HepG2 (cell line): ENCODE results near the gene TBX15. TPM values are rescaled to one million over a fixed set of nuclear protein-coding genes. Genes with fewer than 3 reads are reported as not detected.

ENCODE experiments used
- ASH2L ChIP-seq: fragments of 300-600, 200-600 bp; sonication (generic); IDR thresholded peaks from 2 replicates; pipeline ENCODE4 v1.7.0; 2017; ENCODE audit warnings: low read depth, mild to moderate bottlenecking, moderate library complexity, mixed read lengths, low read length; ENCODE audit not compliant: insufficient read length
- HOXA9 ChIP-seq: sonication (generic); formaldehyde crosslinking; IDR thresholded peaks from 2 replicates; pipeline ENCODE4 v1.8.1; 2022; ENCODE audit warnings: missing genetic modification reagents, mild to moderate bottlenecking, moderate library complexity, borderline replicate concordance
- KDM6A ChIP-seq: IDR thresholded peaks from 2 replicates; pipeline ENCODE4 v1.6.1; 2016; ENCODE audit warnings: low read depth
- MAFK ChIP-seq, 2 experiments: IDR thresholded peaks in 1 of 2; conservative IDR thresholded peaks in 1 of 2; 2 replicates each; pipeline ENCODE4 v1.6.1; 2011; ENCODE audit warnings: improper control_type of control experiment in 2 of 2, low read length in 2 of 2
- MEIS1 ChIP-seq: sonication (generic); formaldehyde crosslinking; IDR thresholded peaks from 2 replicates; pipeline ENCODE4 v1.9.0; 2021; ENCODE audit warnings: mild to moderate bottlenecking, missing genetic modification reagents, moderate library complexity, borderline replicate concordance
- MIER2 ChIP-seq: IDR thresholded peaks from 2 replicates; pipeline ENCODE4 v1.6.1; 2016; ENCODE audit warnings: missing biosample characterization, missing genetic modification reagents
- NR2F6 ChIP-seq, 2 experiments: IDR thresholded peaks; 2 replicates each; pipeline ENCODE4 v1.6.1; 2016; ENCODE audit warnings: antibody characterized with exemption in 1 of 2, mild to moderate bottlenecking in 1 of 2
- POGZ ChIP-seq: sonication (generic); formaldehyde crosslinking; IDR thresholded peaks from 2 replicates; pipeline ENCODE4 v1.4.0; 2020; ENCODE audit warnings: mild to moderate bottlenecking, missing genetic modification reagents
- POLR2AphosphoS5 ChIP-seq: IDR thresholded peaks from 2 replicates; pipeline ENCODE4 v1.6.1; 2012; ENCODE audit warnings: low read depth, low read length
- PPARG ChIP-seq: conservative IDR thresholded peaks from 2 replicates; pipeline ENCODE4 v1.6.1; 2016; ENCODE audit warnings: missing biosample characterization, missing genetic modification reagents
- REPIN1 ChIP-seq: sonication (generic); formaldehyde crosslinking; IDR thresholded peaks from 2 replicates; pipeline ENCODE4 v1.8.0; 2022; ENCODE audit warnings: missing genetic modification reagents, low read depth, mild to moderate bottlenecking, borderline replicate concordance
- SOX6 ChIP-seq, 2 experiments: fragments of 450-650 bp in 1 of 2; sonication (generic) in 1 of 2; formaldehyde crosslinking in 1 of 2; IDR thresholded peaks; 2 replicates each; pipeline versions ENCODE4 v1.4.0 to v1.6.1; 2017 to 2020; ENCODE audit warnings: antibody characterized with exemption in 1 of 2, mild to moderate bottlenecking in 1 of 2, missing genetic modification reagents in 1 of 2
- WIZ ChIP-seq: sonication (generic); formaldehyde crosslinking; IDR thresholded peaks from 2 replicates; pipeline ENCODE4 v1.5.1; 2020; ENCODE audit warnings: mild to moderate bottlenecking, missing genetic modification reagents
- ZKSCAN8 ChIP-seq: IDR thresholded peaks from 2 replicates; pipeline ENCODE4 v1.6.1; 2016; ENCODE audit warnings: borderline replicate concordance, missing genetic modification reagents, missing compliant biosample characterization
- ZNF501 ChIP-seq: sonication (generic); formaldehyde crosslinking; IDR thresholded peaks from 2 replicates; pipeline ENCODE4 v1.5.1; 2020; ENCODE audit warnings: mild to moderate bottlenecking, moderate library complexity, missing genetic modification reagents
- ZNF557 ChIP-seq: sonication (generic); formaldehyde crosslinking; IDR thresholded peaks from 2 replicates; pipeline ENCODE4 v1.4.0; 2020; ENCODE audit warnings: missing genetic modification reagents
- ZNF670 ChIP-seq: sonication (generic); formaldehyde crosslinking; IDR thresholded peaks from 2 replicates; pipeline ENCODE4 v1.8.0; 2022; ENCODE audit warnings: mild to moderate bottlenecking, missing genetic modification reagents, borderline replicate concordance
- ZNF703 ChIP-seq: sonication (generic); formaldehyde crosslinking; IDR thresholded peaks from 2 replicates; pipeline ENCODE4 v1.5.1; 2020; ENCODE audit warnings: missing genetic modification reagents, mild to moderate bottlenecking, moderate library complexity, borderline replicate concordance
- ZNF709 ChIP-seq: sonication (generic); formaldehyde crosslinking; IDR thresholded peaks from 2 replicates; pipeline ENCODE4 v1.5.0; 2020; ENCODE audit warnings: mild to moderate bottlenecking, missing genetic modification reagents
- polyA plus RNA-seq, 8 experiments: library from polyadenylated mRNA; depleted of rRNA in 3 of 8; stranded (reverse) in 7 of 8; unstranded in 1 of 8; fragments of >200 nt; fragmentation: Illumina TruSeq in 4 of 8; extraction: Trizol in 4 of 8; gene quantifications; 2 replicates each; pipeline versions ENCODE4 v1.2.1 to v1.2.3, GENCODE V29; 2011 to 2016; ENCODE audit warnings: low read depth in 4 of 8, missing spikeins in 1 of 8, mixed read lengths in 1 of 8; ENCODE audit not compliant: insufficient read depth in 1 of 8
- total RNA-seq, 5 experiments: library from RNA; depleted of rRNA; stranded (reverse); fragments of >200 nt; fragmentation: Illumina TruSeq; extraction: Trizol; gene quantifications; 2 replicates each; pipeline ENCODE4 v1.2.3, GENCODE V29; 2016; ENCODE audit warnings: low read depth in 1 of 5
- TF ChIP-seq, protein P1 (sequence below): IDR thresholded peaks from 2 replicates; pipeline ENCODE4 v1.6.1; 2016; ENCODE audit warnings: missing biosample characterization, missing genetic modification reagents, low read depth
- TF ChIP-seq, protein P2 (sequence below): sonication (generic); formaldehyde crosslinking; IDR thresholded peaks from 2 replicates; pipeline ENCODE4 v1.5.1; 2020; ENCODE audit warnings: missing genetic modification reagents, mild to moderate bottlenecking, borderline replicate concordance
- TF ChIP-seq, protein P3 (sequence below): sonication (generic); formaldehyde crosslinking; IDR thresholded peaks from 2 replicates; pipeline ENCODE4 v1.5.0; 2020; ENCODE audit warnings: missing genetic modification reagents, mild to moderate bottlenecking, borderline replicate concordance
- TF ChIP-seq, protein P4 (sequence below): sonication (generic); formaldehyde crosslinking; IDR thresholded peaks from 2 replicates; pipeline ENCODE4 v1.8.1; 2023; ENCODE audit warnings: mild to moderate bottlenecking, missing genetic modification reagents

TBX15 gene
- total and polyA plus RNA-seq, 2 of the 13 experiments (the other 11 are each of a cell fraction or from before 2014, with no cell fraction given), result 0.42 to 1.9 TPM

DNA sequence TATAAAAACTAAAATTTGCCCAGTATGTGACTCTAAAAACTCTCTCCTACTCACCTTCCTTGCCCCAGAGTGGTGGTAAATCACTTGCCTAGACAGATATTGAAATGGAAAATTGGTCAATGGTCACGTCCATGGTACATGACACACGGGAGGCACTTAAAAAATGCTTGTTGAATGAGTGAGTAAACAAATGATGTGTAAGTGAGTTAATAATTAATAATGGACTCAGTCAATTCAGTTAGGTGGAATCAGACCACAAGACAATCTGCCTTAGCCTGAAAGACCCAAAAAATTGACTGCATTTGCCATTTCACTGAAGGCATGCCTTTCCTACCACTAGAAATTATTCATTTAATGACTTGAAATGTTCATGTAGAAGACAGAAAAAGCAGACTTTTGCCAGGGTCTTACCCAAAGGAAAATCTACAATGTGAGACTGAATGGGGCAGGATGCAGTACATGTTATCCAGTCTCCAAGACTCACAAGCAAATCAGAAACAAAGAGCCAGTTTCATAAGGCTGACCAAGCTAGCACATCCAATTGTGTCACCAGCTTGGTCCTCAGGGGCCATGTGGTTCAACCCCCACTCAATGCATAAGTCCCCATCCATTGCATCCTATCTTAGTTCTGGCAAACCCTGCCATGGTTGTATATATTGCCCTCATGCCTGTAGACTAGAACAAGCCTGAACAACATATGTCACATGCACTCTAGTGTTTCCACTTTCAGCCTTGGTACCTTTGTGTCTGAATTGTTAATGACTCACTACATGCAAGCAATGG, 73.6 kb downstream of the TBX15 start (continued):
- TF ChIP-seq, protein P1, sequence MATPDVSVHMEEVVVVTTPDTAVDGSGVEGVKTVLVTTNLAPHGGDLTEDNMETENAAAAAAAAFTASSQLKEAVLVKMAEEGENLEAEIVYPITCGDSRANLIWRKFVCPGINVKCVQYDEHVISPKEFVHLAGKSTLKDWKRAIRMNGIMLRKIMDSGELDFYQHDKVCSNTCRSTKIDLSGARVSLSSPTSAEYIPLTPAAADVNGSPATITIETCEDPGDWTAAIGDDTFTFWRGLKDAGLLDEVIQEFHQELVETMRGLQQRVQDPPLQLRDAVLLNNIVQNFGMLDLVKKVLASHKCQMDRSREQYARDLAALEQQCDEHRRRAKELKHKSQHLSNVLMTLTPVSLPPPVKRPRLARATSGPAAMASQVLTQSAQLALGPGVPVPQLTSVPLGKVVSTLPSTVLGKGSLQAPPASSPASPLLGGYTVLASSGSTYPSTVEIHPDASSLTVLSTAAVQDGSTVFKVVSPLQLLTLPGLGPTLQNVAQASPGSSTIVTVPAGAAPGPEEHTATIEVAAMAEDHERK (CRISPR knock-in tag), result no peak
- TF ChIP-seq REPIN1 (CRISPR knock-in tag) (peak; percentile 26; the same call in 1 of the 2 replicates), ZNF501 (CRISPR knock-in tag) (0 out of 2 replicates have a peak, but pooled peaks have one; percentile 43), MIER2 (CRISPR knock-in tag) (peak; percentile 13; the same call in 1 of the 2 replicates), MAFK (conservative IDR thresholded peaks at IDR 0.05 in 1 of 2, IDR thresholded peaks at IDR 0.05 in 1 of 2; ENCODE audit: low read length in 2 of 2) (peak; percentile 9 to 56; a peak in 1 of 4 replicates), KDM6A (CRISPR knock-in tag) (0 out of 2 replicates have a peak, but pooled peaks have one; percentile 20), ZNF557 (no peak), MEIS1 (0 out of 2 replicates have a peak, but pooled peaks have one; percentile 48), ZKSCAN8 (peak; percentile 52; the same call in 1 of the 2 replicates), HOXA9 (no peak; the same call in 1 of the 2 replicates), SOX6 (IDR thresholded peaks at IDR 0.05) (no peak), SOX6 (CRISPR knock-in tag; IDR thresholded peaks at IDR 0.05) (peak; percentile 72), WIZ (no peak), NR2F6 (IDR thresholded peaks at IDR 0.05) (peak; percentile 43; the same call in 1 of the 2 replicates), NR2F6 (CRISPR knock-in tag; IDR thresholded peaks at IDR 0.05) (no peak), ZNF670 (CRISPR knock-in tag) (peak; percentile 31; the same call in 1 of the 2 replicates), PPARG (CRISPR knock-in tag) (peak; percentile 57), ZNF703 (no peak), ASH2L (peak; percentile 87), POLR2AphosphoS5 (peak; percentile 36; the same call in 1 of the 2 replicates), ZNF709 (CRISPR knock-in tag) (no peak), POGZ (CRISPR knock-in tag) (peak; percentile 52)
- TF ChIP-seq, protein P2, sequence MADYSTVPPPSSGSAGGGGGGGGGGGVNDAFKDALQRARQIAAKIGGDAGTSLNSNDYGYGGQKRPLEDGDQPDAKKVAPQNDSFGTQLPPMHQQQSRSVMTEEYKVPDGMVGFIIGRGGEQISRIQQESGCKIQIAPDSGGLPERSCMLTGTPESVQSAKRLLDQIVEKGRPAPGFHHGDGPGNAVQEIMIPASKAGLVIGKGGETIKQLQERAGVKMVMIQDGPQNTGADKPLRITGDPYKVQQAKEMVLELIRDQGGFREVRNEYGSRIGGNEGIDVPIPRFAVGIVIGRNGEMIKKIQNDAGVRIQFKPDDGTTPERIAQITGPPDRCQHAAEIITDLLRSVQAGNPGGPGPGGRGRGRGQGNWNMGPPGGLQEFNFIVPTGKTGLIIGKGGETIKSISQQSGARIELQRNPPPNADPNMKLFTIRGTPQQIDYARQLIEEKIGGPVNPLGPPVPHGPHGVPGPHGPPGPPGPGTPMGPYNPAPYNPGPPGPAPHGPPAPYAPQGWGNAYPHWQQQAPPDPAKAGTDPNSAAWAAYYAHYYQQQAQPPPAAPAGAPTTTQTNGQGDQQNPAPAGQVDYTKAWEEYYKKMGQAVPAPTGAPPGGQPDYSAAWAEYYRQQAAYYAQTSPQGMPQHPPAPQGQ, result no peak
- TF ChIP-seq, protein P3, sequence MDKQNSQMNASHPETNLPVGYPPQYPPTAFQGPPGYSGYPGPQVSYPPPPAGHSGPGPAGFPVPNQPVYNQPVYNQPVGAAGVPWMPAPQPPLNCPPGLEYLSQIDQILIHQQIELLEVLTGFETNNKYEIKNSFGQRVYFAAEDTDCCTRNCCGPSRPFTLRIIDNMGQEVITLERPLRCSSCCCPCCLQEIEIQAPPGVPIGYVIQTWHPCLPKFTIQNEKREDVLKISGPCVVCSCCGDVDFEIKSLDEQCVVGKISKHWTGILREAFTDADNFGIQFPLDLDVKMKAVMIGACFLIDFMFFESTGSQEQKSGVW (CRISPR knock-in tag), result no peak
- TF ChIP-seq, protein P4, sequence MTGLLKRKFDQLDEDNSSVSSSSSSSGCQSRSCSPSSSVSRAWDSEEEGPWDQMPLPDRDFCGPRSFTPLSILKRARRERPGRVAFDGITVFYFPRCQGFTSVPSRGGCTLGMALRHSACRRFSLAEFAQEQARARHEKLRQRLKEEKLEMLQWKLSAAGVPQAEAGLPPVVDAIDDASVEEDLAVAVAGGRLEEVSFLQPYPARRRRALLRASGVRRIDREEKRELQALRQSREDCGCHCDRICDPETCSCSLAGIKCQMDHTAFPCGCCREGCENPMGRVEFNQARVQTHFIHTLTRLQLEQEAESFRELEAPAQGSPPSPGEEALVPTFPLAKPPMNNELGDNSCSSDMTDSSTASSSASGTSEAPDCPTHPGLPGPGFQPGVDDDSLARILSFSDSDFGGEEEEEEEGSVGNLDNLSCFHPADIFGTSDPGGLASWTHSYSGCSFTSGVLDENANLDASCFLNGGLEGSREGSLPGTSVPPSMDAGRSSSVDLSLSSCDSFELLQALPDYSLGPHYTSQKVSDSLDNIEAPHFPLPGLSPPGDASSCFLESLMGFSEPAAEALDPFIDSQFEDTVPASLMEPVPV (CRISPR knock-in tag), result peak; percentile 34; the same call in 1 of the 2 replicates
